ENCODE results near the gene PELI2.

The PELI2 gene

DNA sequence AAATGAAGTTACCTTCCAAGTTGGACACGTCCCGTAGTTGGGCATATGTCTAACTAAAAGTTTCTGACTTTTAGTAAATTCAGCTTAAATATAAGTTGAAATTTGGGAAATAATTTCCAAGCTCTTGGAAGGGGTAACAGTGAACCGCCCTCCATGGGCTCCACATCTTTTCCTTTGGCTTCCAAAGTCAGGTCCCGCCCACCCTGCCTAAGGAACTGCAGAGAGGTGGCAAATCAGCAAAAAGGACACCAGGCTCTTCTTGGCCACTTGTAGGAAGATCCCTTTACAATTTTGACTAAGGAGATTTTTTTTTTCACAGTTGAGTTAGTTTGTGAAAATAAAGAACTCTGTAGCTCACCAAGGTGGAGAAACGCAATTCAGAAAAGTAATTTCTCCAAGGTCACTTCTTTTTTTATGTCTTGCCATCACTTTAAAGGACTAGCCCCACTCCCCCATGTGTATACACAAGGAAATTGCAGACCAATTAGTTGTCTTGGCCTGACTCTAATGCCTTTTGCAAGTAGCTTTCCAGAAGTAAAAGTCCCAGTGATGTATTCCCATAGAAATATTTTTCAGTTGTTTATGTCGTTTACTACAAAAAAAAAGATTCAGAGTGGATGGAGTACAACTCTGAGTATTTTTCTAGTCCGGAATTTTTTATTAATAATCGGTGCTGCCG, 181.2 kb downstream of the PELI2 start:
- no peak for DNase-seq (ENCODE audit: low read depth in 2 of 2)

DNA sequence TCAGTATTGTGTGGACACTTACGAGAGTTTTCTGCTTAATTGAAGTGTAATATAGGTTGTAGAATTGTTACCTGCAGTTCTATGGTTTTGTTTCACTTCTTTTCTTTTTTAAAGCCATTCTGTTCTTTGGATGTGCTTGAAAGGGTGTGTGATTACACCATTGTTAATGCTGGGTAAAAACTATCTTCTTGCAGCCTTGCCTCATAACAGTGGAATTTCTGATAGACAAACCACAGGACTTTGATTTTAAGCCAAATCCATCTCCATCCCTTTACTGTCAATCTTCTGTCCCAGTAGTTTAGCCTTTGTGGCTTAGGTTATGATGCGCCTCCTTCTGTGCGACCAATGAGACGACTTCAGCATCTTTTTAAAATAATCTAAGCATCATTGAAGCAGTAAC, 182.3 kb downstream of the PELI2 start:
- DNase-seq (ENCODE audit: low read depth in 2 of 2): no peak

DNA sequence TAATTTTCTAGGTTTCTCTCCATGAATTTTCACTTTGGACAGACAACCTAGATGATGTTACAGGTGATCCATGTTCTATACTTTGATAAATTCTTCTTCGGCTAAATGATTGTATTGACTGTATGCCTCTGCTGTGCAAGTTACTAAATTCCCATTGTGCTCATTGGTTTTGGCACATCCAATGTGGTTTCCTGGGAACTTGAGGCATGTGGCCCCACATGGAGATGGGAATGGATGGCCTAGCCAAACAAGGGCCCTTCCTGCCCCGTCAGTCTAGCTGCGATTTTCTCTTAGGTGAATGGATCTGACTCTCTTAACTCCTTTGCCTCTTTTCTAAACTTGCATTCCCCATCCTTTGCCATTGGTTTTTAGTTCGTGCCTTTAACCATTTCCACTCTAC, 186.2 kb downstream of the PELI2 start:
- no peak for DNase-seq (ENCODE audit: low read depth in 2 of 2)

DNA sequence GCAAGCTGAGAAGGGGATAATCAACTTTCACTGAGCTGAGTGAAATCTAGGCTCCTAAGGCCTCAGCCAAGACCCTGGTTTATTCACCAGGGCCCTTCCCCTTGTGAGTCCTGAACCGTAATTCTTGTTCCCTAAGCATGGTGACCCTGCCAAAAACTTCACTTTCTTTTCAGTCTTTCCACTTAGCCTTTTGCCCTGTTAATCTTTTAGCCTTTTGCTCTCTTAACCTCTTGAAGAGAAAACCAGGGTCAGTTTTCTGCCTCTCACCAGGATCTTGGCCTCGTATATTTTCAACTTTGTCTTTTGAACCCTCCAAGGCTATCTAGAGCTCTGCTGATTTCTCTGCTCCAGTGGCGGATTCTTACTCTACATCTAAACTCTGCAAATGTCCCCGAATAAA, 191.0 kb downstream of the PELI2 start:
- DNase-seq (ENCODE audit: low read depth in 2 of 2): no peak

DNA sequence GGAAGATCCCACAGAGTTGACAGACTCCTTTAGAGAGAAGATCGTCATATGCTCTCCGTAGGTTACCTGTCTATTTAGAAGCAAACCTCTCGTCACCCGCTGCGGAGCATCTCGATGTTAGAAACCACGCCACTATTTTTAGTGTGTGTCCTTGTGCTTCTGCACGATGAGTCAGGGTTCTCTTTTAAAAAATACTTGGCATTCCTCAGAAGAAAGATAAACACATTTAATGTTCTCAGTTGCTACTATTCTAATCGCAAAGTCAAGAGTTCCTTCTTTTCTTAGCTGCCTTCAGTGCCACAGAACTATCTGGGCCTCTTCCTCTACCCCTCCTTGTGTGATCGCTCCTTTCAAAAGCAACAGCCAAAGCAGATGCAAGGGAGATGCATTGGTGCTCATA, 192.4 kb downstream of the PELI2 start:
- DNase-seq (ENCODE audit: low read depth in 2 of 2): no peak

DNA sequence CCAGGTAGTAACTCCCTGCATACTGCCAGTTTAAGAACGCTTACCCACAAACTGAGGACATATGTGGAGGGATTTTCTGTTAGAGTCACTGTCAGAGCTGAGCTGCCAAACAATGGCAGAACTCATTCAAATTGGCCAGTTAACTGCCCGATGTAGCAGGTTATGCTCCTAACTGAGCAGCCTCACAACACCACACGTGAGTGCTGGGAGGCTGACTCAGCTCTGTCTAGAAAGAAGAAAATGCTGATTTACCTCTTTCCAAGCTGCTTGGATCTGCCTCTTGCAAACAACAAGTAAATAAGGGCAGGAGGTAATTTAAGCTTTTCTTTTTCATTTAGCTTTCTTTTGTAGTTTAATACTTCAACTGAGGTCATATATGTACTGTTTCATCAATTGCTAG, 195.6 kb downstream of the PELI2 start:
- no peak for DNase-seq (ENCODE audit: low read depth in 2 of 2)

DNA sequence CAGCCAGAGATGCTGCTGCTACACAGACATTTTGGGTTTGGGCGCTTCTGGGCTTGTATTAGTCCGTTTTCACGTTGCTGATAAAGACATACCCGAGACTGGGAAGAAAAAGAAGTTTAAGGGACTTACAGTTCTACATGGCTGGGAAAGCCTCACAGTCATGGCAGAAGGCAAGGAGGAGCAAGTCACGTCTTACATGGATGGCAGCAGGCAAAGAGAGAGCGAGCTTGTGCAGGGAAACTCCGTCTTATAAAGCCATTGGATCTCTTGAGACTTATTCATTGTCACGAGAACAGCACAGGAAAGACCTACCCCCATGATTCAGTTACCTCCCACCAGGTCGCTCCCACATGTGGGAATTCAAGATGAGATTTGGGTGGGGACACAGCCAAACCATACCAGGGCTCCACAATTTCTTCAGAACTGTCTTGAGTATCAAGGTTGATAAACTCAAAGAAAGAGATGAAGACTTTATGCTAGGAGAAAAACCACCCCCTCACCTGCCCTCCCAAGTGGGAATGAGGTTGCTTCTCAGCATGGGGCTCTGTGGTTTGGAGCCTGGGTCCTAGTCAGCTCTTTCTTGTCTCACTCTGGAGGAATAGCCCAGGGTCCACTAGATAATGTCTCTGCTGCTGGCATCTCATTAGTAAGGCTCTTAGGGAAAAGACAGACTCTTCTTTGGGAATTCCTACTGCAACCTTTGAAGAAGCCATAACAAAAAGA, 200.3 kb downstream of the PELI2 start:
- DNase-seq (ENCODE audit: low read depth in 2 of 2): no peak

DNA sequence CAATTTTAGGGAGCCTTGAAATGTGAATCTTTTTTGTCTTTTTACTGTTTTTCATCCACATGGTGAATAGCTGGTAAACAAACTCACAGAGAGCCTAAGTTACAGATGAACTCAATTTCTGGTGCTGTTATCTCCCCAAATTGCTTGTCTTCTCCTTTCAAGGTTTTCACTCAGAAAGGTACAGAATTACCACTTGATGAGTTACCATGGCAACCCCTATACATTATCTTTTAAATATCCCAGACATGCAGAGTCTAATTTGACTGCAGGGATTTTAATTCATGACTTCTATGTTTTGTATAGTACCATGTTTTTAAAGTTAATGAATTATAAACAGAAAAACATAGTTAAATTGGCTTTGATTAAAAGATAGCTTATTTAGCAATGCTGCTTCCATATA, 203.7 kb downstream of the PELI2 start:
- no peak for DNase-seq (ENCODE audit: low read depth in 2 of 2)

DNA sequence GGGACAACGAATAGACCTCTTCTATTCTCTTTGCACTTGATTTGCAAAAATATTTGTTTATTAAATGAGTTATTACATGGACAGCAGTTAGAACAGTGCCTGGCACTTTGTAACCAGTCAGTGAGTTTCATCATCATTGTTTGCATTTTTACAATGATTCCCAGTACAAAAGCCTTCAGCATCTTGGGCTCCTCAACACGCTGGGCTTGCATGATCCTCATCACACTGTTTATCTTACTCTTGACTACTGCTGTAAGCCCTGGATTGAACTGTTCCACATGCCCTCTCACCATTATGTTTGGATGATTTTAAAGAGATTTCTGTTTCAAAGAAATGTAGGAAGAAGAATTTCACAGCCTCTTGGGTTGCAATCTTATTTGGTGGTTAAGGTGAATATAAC, 204.3 kb downstream of the PELI2 start:
- no peak for DNase-seq (ENCODE audit: low read depth in 2 of 2)

DNA sequence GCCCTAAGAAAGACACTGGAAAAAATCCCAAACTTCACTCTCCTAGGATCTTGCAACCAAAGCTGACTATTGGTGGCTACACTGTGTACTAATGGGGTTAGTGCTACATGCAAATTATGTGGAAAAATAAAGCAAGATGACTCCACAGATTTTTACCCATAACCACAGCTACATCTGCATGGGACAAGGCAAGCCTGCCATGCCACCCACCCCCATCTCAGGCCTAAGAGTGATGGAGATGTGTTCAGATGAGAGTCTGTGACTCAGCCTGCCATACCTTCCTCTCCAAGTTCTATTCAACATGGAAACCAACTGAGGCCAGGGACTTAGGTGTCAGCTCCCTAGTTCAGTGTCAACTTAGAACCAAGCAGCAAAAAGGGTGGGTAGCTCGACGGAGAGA, 206.2 kb downstream of the PELI2 start:
- no peak for DNase-seq (ENCODE audit: low read depth in 2 of 2)

DNA sequence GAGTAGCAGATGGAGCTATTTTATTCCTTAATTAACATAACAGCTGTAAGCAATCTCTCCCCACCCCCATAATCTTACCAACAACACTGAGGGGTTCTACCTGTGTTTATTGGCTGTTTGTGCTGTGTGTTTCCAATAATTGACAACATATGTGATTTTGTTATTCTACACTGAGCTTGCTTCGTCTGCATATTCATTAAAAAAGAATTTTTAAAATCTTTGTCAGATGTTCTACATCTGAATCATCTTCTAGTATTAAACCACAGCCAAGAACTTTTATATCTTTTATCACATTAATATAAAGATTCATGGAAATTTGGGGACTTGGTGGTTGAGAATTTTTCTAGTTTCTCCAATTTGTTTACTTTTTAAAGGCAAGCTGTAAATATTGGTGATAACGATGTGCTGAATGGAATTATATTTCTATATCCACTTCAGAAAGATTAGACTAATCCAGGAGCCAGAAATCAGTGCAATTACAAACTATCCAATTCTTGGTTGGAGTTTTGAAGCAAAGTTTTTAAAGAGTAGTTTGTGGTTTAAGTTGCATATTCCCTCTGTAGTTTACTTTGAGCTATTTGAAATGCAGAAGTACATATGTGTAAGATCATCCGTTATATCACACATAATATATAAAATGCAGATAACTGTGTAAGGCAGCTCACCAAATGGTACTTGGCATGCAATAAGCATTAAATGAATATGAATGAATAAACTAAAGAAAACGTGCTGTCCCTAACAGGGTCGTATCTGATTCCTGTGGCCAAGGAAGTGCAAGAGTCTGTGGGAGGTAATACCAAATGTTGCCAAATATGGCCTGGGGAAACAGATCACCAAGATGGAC, 206.9 kb downstream of the PELI2 start:
- no peak for DNase-seq (ENCODE audit: low read depth in 2 of 2)

DNA sequence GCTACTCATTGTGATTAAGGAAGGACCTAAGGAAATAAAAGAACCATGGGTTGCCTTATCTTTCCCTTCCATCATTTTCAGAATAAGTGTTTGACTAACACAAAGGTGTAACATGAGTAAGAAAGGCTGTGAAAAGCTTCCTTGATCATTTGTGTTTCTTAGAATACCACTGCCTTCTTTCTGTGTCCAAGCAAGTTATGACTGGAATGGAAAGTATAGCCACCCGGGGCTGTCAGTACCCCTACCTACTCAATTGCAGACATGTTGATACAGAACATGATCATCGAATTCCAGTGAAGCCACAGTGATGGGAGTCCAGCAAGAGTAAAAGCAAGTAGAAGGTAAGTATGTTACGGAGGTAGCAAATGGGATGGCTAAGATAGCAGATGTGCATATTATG, 209.8 kb downstream of the PELI2 start:
- no peak for DNase-seq (ENCODE audit: low read depth in 2 of 2)

DNA sequence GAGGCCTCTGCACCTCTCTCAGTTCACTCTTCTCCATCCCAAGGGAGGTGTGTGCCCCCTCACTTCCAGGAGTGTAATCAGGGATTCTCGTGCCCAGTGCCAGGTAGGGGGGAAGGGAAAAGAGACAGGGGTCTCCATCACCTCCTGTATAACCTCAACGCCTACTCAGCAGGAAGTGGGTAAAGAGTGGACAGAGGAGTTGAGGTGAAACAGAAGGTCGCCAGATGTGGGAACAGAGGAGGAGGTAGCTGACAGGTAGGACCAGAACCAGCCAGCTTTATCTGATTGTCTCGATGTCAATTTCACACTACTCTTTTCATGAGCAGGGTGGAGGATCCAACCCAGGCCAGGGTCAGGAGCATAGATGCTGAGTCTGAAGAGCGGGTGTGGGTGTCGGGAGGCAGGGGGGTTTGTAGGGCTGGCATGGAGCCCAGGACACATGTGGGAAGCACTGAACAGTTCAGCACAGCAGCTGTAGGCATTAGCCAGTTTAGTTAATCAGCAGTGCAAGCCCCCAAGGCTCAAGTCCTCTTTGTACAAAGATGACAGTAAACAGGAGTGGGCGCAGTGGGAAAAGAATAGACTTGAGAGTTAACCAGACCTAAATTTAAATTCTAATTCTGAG, 213.5 kb downstream of the PELI2 start:
- no peak for DNase-seq (ENCODE audit: low read depth in 2 of 2)

DNA sequence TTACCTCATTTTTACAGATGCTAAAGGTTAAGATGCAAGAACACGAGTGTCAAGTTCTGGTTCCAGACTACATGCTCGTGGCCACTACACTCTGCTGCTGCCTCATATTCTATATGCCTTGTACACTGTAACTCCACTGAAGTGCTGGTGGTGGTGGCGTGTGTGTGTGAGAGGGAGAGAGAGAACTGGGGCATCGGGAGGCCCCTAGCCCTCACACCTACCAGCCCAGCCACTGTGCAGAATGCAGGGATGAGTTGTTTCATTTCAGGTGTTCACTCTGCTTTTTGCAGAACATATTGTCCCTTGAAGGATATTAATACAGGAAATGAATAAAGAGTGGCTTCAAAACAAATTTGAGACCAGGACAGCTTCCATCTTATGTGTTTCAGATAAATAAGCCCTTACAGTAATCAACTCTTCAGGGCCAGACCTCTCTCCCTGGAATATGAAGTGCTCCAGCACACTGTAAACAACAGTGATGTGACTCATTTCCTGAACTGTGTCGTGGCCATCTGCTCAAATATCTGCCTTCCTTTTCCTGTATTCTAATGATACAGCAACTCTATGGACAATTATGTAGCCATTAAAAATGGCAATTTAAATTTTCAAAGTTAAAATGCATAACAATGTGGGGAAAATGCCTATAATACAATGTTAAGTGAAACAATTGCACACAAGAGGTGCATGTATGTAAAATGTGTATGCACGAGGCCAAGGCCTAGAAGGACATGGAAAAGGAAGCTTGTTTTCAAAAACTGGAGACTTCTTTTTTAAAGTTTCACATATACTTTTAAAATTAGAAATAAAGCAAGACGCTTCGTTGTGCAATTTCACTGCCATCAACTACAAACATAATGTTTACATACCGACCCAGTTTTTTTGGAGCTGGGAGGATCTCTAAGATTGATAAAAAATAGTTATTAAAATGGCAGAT, 215.4 kb downstream of the PELI2 start:
- DNase-seq (ENCODE audit: low read depth in 2 of 2): no peak

DNA sequence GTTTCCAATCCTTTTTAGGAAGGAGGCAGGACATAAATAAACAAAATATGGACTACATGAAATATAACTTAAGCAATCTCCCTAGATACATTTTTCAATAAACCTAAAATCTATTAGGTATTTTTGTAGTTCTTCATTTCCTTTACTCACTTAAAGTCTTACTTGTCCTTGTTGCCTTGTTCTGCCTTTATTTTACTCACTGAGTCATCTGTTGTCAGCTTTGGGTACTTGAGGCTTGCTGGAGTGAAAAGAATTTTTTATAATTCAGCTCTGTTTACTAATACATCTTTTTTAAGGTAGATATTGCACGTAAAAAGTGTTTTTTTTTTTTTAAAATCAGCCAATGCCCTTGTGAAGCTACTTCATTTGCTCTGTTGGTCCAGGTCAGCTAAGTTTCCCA, 216.2 kb downstream of the PELI2 start:
- no peak for DNase-seq (ENCODE audit: low read depth in 2 of 2)

DNA sequence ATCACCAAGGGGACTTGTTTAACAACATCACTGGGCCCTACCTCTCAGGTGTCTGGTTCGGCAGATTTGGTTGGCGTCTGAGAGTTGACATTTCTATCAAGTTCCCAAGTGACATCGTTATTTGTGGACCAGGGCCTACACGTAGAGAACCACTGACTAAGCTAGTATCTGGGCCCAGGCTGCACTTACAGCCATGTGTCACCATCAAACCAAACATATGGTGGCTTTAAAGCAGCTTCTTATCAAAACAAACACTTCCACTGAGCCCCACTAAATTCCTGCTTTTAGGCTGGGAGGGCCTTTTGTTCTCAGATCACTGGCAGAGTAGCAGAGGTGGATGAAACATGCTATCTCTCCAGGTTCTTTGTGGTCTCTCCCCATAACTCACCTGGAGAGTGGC, 220.5 kb downstream of the PELI2 start:
- no peak for DNase-seq (ENCODE audit: low read depth in 2 of 2)

DNA sequence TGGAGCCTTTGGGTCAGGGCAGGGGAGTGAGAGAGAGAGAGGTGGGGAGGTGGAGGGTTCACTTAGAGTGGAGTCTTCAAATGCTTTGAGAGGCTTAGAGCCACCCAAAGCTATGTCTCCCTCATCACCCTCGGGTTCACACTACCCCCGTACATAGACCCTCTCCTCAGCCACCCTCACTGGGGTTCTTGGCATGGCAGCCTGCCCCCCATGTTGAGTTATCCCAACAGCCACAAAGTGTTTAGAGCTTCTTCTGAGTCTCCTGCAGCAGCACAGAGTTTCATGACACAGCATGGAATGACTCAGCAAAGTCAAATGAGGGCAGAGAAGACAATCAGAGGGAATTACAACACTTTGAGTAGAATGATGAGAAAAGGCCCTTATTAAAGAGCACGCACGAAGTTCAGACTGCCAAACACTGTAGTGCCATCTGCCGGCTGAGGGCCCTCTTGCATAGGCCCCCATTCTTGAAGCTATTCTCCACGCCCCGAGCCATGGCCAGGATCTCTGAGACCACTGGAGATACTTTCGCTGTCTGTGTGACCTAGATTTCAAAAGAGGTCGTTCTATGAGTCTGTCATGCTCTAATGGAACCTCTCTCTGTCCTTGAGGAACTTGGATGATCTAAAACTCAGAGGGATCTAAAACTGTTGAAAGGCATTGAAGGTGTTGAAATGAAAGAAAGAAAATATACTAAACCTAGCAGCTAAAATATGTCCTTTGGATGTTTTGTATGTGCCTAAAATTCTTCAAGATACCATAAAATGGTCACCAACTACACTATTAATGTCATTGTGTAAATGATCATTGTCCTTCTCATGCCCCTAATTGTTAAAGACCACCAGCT, 221.9 kb downstream of the PELI2 start:
- DNase-seq (ENCODE audit: low read depth in 2 of 2): peak; percentile 20 to 35

DNA sequence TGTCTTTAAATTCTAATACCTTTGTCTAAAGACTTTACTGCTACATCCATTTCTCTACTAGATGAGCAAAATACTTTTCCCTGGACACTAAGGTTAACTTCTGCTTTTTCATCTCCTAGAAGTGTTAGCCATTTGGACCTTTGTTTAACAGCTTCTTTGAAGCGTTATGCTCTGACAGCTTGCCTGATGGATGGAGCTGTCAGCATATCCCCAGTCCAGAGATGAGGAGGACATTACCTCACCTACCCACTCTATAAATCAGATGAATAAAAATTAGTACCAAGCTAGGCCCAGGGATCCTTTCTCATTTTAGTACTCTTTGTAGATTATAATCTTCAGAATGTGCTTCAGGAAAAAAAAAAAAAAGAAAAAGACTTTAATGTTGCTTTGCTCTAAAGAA, 222.7 kb downstream of the PELI2 start:
- DNase-seq (ENCODE audit: low read depth in 2 of 2): no peak

DNA sequence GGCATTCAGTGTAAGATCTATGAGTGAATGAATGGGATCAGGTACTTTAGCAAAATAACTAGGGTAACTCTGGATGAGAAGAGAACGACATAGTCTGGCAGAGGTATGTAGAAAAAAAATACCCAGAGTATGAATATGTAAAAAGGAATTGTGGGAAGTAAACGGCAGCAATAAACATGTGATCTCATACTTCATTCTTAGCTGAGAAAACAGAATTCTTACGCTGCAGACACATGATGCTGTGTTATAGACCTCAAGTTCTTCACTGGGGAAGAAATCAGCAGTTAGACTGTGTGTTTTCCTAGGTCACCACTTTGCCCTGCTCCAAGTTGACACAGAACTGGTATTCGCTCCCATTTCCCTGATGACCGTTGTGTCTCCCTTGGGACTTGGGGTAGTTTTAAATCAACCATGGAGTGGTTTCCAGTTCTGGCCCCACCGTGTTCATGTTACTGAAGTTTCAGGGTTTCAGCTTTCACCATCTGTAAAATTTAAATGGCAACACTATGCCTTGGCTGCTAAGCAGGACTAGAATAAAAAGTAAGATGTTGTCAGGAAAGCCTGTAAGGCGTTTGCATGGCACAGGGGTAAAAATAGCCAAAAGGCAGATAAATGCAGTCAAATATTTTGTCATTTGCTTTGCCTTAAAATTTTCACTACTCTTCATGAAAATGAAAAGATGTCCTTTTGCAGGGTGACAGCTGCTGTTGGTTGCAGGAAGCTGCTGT, 223.7 kb downstream of the PELI2 start:
- no peak for DNase-seq (ENCODE audit: low read depth in 2 of 2)

DNA sequence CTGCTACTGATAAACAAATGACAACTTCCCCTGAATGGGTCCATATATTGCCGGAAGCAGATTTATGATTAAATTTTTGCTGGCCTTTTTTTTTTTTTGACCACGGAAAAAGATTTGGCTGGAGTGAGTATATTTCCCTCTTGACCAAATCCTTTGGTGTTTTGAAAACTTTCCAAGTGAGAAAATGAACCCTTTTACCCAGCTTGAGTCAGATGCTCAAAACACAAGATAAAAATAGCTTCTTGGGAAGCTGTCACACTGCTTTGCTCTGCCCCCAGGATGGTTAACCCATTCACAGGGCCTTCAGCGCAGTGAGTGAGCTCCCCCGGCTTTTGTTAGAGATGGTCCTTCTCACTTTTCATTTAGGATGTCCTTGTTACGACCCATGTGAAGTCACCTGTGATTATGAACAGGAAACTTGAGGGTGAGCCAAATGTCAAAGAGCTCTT, 224.3 kb downstream of the PELI2 start:
- DNase-seq (ENCODE audit: low read depth in 2 of 2): no peak
